BE2C (cell line): Measurements from ENCODE around the gene MTAP.
"Not testable (repeated sequence)": the region's sequence is repeated elsewhere in the genome, so short reads cannot be mapped to it uniquely, and the experiment has no call there.

ENCODE experiments used
- DNase-seq: peaks from one replicate; pipeline ENCODE4 v3.0.0-alpha.2; 2020
- H3K27me3 ChIP-seq: fragments of 250-450 bp; sonication (Bioruptor Pico); 2 replicates; pipeline ENCODE4 v1.5.1; 2020; ENCODE audit warnings: mild to moderate bottlenecking
- H3K36me3 ChIP-seq: fragments of 250-450 bp; sonication (Bioruptor Pico); 2 replicates; pipeline ENCODE4 v1.5.1; 2020; ENCODE audit warnings: mild to moderate bottlenecking
- H3K4me1 ChIP-seq: fragments of 250-450 bp; sonication (Bioruptor Pico); 2 replicates; pipeline ENCODE4 v1.5.1; 2020
- H3K4me3 ChIP-seq: 2 replicates; pipeline ENCODE4 v1.5.1; 2011; ENCODE audit warnings: low read depth, low read length
- H3K9me3 ChIP-seq: fragments of 250-450 bp; sonication (Bioruptor Pico); 2 replicates; pipeline ENCODE4 v1.5.1; 2020
- TF ChIP-seq, protein P1 (sequence below): IDR thresholded peaks from 2 replicates; pipeline ENCODE4 v1.5.1; 2012; ENCODE audit warnings: mild to moderate bottlenecking, low read depth, low read length

Gene MTAP

DNA sequence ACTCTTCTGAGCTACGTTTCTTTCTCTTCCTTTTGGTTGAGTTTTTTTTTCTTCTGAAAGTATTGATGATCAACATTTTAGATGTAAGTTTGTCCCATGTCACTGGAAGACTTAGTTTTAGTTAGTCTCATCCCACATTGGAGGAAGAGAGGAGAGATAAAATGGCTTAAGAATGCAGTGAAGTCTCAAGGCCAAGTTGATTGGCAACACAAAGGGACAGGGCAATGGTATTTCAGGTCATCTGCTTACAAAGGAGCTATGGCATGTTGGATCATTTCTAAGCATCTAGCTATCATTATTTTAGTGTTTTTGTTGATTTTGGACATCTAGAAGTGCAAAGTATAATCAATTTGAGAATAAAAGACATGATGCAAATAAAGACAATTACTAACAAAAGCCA, 133.2 kb downstream of the MTAP start:
- Histone ChIP-seq H3K27me3 (no peaks in the 10 kb centered on the region), H3K36me3 (peaks cover 14% of the 10 kb centered on the region), H3K4me3 (no peak overlapping the region), H3K9me3 (no peaks in the 10 kb centered on the region), H3K4me1 (no peaks in the 10 kb centered on the region)
- TF ChIP-seq, protein P1, sequence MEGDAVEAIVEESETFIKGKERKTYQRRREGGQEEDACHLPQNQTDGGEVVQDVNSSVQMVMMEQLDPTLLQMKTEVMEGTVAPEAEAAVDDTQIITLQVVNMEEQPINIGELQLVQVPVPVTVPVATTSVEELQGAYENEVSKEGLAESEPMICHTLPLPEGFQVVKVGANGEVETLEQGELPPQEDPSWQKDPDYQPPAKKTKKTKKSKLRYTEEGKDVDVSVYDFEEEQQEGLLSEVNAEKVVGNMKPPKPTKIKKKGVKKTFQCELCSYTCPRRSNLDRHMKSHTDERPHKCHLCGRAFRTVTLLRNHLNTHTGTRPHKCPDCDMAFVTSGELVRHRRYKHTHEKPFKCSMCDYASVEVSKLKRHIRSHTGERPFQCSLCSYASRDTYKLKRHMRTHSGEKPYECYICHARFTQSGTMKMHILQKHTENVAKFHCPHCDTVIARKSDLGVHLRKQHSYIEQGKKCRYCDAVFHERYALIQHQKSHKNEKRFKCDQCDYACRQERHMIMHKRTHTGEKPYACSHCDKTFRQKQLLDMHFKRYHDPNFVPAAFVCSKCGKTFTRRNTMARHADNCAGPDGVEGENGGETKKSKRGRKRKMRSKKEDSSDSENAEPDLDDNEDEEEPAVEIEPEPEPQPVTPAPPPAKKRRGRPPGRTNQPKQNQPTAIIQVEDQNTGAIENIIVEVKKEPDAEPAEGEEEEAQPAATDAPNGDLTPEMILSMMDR: no peak
- DNase-seq: no peak

DNA sequence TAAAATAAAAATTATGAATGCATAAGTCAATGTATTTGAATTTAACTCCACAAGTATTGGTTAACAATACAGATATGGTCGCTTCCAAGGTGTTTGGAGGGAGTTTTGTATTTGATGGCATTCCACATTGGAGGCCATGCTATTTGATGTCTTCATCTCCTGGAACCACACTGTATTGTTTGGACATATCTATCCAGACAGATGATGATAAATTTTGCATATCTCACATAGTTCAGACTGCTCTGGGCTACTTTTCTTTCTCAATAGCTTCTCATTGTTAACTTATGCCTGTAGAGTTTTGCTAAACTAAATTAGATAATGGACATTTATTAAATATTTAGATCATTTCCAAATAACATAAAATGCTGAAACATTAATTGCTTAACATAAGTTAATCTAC, 133.7 kb downstream of the MTAP start:
- TF ChIP-seq, protein P1: no peak
- Histone ChIP-seq H3K27me3 (no peaks in the 10 kb centered on the region), H3K9me3 (no peaks in the 10 kb centered on the region), H3K36me3 (peaks cover 8% of the 10 kb centered on the region), H3K4me3 (no peak overlapping the region), H3K4me1 (no peaks in the 10 kb centered on the region)
- no peak for DNase-seq

DNA sequence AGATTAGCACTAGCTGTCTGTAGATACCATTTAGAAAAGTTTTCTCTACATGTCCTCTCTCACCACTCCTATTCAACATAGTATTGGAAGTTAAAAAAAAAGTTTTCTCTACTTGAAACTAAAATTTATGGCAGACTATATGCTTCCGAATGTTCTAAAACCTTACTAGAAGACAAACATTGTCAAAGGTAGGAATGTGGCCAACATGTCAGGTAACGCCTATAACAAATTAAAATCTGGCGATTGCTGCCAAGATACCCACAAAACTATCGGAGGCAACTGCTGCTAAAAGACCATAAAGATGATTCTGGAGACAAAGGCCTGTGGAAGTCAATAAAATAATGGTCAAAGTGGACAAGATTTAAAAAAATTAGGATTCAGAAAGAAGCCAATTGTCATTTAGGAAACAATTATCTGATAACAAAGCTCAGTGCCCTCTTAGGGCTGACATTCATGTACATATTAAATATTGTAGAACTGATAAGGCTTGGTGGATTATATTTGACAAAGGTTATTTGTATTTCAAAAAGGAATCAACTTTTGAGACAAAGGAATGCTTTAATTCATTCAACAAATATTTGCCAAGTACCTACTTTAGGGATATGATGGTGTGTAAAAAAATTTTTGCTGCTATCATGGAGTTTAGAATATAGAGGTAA, 139.0 kb downstream of the MTAP start:
- H3K9me3 ChIP-seq: no peaks in the 10 kb centered on the region
- TF ChIP-seq, protein P1: no peak
- no peak overlapping the region for H3K4me3 ChIP-seq
- DNase-seq: no peak
- no peaks in the 10 kb centered on the region for H3K4me1 ChIP-seq
- H3K27me3 ChIP-seq: no peaks in the 10 kb centered on the region
- no peaks in the 10 kb centered on the region for H3K36me3 ChIP-seq

DNA sequence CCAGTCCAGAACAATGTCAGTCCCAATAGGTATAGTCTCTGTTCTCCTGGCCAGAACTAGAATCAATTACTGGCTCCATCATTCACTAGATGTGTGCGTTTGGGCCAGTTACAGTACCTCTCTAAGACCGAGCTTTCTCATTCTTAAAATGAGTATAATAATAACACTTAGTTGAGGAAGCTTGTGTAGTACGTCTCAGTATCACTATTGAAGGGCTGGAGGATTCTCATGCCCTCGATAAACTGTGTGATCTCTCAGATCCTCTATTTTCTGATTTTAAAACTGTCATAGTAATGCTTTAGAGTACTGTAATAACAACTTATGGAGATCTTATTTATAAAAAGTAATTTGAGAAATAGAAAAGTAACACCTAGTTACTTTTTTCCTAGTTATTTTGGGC, 141.0 kb downstream of the MTAP start:
- TF ChIP-seq, protein P1: no peak
- no peaks in the 10 kb centered on the region for H3K4me1 ChIP-seq
- DNase-seq: no peak
- H3K9me3 ChIP-seq: no peaks in the 10 kb centered on the region
- no peaks in the 10 kb centered on the region for H3K36me3 ChIP-seq
- H3K4me3 ChIP-seq: no peak overlapping the region
- no peaks in the 10 kb centered on the region for H3K27me3 ChIP-seq

DNA sequence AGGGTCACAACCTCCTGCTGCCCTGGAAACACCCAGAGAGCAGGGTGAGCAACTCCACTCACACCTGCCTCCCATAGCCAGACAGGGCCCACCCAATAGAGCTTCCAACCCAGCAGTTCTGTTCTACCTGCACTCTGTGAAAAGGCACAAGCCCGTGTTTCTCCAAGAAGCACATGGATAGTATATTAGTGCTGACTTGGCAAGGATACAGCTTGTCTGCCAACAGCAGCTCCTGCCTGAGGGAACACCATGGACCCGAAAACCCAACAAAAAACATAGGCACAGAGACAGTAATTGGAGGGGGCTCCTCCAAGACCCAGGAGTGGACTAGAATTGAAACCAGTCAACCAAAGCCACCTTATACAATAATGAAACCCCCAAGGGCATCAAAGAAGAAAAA, 143.2 kb downstream of the MTAP start:
- Histone ChIP-seq H3K4me1 (no peaks in the 10 kb centered on the region), H3K27me3 (no peaks in the 10 kb centered on the region), H3K4me3 (no peak overlapping the region), H3K36me3 (no peaks in the 10 kb centered on the region), H3K9me3 (no peaks in the 10 kb centered on the region)
- TF ChIP-seq, protein P1: no peak
- DNase-seq: no peak

DNA sequence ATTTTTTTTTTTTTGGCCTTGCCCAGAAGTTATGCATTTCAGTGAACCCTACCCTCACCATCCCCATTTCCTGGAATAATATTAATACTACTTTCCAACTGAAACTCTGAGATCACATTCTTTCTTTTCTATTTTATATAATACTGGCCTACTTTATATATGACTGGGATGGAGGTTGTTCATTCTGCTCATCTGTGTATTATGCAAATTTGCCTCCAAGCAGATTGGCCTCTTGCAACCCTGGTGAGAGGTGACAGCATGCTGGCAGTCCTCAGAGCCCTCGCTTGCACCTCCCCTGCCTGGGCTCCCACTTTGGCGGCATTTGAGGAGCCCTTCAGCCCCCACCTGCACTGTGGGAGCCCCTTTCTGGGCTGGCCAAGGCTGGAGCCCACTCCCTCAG, 156.4 kb downstream of the MTAP start:
- DNase-seq: no peak
- Histone ChIP-seq H3K27me3 (peaks cover 6% of the 10 kb centered on the region), H3K4me3 (no peak overlapping the region), H3K36me3 (no peaks in the 10 kb centered on the region), H3K4me1 (no peaks in the 10 kb centered on the region), H3K9me3 (0 out of 2 replicates have a peak, but pooled peaks cover 3% of the 10 kb centered on the region)
- TF ChIP-seq, protein P1: no peak

DNA sequence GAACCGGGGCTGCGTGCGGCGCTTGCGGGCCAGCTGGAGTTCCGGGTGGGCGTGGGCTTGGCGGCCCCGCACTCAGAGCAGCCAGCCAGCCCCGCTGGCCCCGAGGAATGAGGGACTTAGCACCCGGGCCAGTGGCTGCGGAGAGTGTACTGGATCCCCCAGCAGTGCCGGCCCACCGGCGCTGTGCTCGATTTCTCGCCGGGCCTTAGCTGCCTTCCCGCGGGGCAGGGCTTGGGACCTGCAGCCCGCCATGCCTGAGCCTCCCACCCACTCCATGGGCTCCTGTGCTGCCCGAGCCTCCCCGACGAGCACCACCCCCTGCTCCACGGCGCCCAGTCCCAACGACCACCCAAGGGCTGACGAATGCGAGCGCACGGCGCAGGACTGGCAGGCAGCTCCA, 156.8 kb downstream of the MTAP start:
- H3K4me1 ChIP-seq, H3K27me3 ChIP-seq, H3K9me3 ChIP-seq, H3K36me3 ChIP-seq, DNase-seq, H3K4me3 ChIP-seq: not testable (repeated sequence)
